Coronary artery (tissue), 2 donors: ENCODE results near the gene SELENOI.

Experiments
- DNase-seq: peaks from one replicate; pipeline ENCODE4 v3.0.0-alpha.2; 2017; ENCODE audit warnings: low spot score
- H3K27ac ChIP-seq, 2 donors: fragments of 200-600 bp; sonication (generic); one replicate each; pipeline ENCODE4 v1.5.1; 2016 to 2019
- H3K4me3 ChIP-seq: fragments of 200-600 bp; sonication (generic); 2 replicates; pipeline ENCODE4 v1.5.1; 2016; ENCODE audit warnings: mild to moderate bottlenecking, moderate library complexity
- TF ChIP-seq, protein P1 (sequence below): fragments of 200-600 bp; sonication (generic); IDR thresholded peaks from one replicate; pipeline ENCODE4 v1.5.1; 2019; ENCODE audit warnings: antibody characterized with exemption

The SELENOI gene

DNA sequence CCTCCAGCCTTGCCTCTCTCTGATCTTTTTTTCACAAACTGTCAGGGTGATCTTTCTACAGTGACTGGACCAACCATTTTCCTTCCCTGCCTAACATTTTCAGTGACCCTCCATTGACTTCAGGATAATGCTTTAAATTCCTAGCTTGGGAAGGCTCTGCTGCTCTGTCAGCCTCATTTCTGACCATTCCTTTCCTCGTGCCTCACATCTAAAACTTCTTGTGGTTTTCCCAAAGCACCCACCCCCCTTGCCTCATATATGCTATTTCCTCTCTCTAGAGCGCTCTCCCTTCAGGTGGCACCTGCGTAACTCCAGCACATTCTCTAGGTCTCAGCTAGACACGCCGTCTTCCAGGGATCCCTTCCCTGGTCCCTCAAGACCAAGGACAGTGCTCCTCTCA, 93.0 kb downstream of the SELENOI start:
- no peak overlapping the region for H3K4me3 ChIP-seq
- no peak overlapping the region for H3K27ac ChIP-seq
- TF ChIP-seq, protein P1, sequence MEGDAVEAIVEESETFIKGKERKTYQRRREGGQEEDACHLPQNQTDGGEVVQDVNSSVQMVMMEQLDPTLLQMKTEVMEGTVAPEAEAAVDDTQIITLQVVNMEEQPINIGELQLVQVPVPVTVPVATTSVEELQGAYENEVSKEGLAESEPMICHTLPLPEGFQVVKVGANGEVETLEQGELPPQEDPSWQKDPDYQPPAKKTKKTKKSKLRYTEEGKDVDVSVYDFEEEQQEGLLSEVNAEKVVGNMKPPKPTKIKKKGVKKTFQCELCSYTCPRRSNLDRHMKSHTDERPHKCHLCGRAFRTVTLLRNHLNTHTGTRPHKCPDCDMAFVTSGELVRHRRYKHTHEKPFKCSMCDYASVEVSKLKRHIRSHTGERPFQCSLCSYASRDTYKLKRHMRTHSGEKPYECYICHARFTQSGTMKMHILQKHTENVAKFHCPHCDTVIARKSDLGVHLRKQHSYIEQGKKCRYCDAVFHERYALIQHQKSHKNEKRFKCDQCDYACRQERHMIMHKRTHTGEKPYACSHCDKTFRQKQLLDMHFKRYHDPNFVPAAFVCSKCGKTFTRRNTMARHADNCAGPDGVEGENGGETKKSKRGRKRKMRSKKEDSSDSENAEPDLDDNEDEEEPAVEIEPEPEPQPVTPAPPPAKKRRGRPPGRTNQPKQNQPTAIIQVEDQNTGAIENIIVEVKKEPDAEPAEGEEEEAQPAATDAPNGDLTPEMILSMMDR = no peak
- DNase-seq = no peak

DNA sequence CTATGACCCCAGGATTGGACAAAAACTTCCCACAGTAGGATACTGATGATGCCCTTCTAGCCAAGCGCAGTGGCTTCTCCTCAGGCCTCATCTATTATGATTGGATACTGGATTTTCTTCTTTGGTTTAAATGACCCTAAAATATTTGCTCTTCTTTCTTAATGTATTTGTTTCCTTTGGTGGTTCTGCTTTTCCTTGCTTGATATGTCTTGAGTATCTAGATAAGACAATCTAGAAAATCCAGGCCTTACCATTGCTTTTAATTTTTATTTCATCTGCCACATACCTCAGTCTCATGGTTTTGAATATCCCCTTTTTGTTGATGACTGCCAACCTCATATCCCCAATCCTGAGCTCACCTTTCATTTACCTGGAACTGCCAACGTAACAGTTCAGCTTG, 96.4 kb downstream of the SELENOI start:
- Histone ChIP-seq H3K4me3 (no peak overlapping the region), H3K27ac (no peak overlapping the region)
- TF ChIP-seq, protein P1 = no peak
- no peak for DNase-seq

DNA sequence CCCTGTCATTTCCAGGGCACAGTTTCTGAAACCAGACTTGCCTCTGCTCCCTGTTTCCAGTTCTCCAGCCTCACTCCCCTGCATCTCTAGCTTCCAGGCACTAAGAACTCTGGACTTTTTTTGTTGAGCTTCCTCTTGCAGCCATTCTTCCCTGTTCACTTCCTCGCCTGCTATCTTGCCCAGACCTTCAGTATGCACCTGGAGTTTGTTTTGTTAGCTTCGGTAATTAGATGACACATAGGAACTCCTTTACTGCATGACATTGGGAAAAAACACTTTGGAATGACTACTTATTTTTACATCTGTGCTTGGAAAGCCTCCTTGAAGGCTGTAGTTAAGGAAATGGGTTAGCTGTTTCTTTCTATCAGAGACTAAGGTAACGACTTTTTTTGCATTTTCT, 96.8 kb downstream of the SELENOI start:
- no peak overlapping the region for H3K27ac ChIP-seq
- no peak overlapping the region for H3K4me3 ChIP-seq
- no peak for DNase-seq
- TF ChIP-seq, protein P1 = no peak

DNA sequence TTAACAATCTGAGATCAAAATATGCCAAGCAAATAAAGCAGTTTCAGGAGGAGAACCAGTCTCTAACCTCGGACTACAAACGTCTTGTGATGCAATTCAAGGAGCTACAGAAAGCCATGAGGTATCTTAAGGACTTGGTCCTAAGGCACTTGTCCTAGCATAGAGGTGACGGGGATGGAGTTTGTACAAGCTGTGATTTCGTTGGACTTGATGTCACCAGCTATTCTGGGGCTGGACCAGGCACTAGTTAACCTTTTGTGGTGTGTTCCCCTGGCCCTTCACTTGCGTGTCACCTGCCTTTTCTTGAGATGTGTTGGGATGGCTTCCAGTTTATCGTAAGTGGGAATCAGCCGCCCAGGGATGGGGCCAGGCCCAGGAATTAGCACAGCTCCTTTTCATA, 98.3 kb downstream of the SELENOI start:
- DNase-seq = no peak

More for the DNA sequence above, 98.3 kb downstream of the SELENOI start:
- Histone ChIP-seq H3K27ac (no peak overlapping the region), H3K4me3 (no peak overlapping the region)
- TF ChIP-seq, protein P1 = no peak
